ENCODE measurements around the gene CA6. TPM values are rescaled to one million over a fixed set of nuclear protein-coding genes. Genes with fewer than 3 reads are reported as not detected.
"Not testable (repeated sequence)": the region's sequence is repeated elsewhere in the genome, so short reads cannot be mapped to it uniquely, and the experiment has no call there.

CA6 gene
- total RNA-seq, 1 experiment from 2014 or later = not detected

- H3K9me3 ChIP-seq (ENCODE audit: low read length); H3K27ac ChIP-seq (ENCODE audit: low read length); H3K4me2 ChIP-seq (ENCODE audit: low read depth, low read length, poor library complexity, severe bottlenecking); H3K79me2 ChIP-seq (ENCODE audit: low read length); H3K36me3 ChIP-seq (ENCODE audit: insufficient read depth, low read length); H4K20me1 ChIP-seq (ENCODE audit: insufficient read depth, low read depth, low read length); DNase-seq; H3K9me2 ChIP-seq (replicated peaks; ENCODE audit: insufficient read depth, low read length); H2AFZ ChIP-seq (ENCODE audit: low read length); H3K9ac ChIP-seq (ENCODE audit: low read length); H3K4me3 ChIP-seq (ENCODE audit: low read length); H3K4me1 ChIP-seq (ENCODE audit: low read length); H3K27me3 ChIP-seq (ENCODE audit: low read length): not testable (repeated sequence)
Measured at GRCh38 chr1:9022026-9022738, 76.5 kb downstream of the CA6 start.

DNA sequence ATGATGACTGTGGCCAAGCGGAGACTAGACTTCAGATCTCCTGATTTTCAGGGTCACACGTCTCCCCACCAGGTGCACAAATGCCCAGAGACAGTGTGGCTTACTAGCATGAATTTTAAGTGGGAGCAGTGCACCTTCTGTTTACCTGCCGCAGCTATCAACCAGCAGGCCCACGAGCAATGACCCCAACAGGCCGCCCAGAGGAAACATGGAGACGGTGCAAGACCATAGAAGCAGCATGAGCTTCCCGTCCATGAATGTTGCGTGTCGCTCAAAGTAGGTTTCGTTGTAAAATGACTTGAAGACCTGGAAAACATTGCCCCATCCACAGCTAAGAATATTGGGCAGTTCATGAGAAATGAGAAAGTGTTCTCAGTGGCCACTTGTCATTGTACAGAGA is 77.1 kb downstream of the CA6 start:
- Histone ChIP-seq H3K9me3 (ENCODE audit: low read length) (no peaks in the 10 kb centered on the region), H3K36me3 (ENCODE audit: insufficient read depth, low read length) (no peaks in the 10 kb centered on the region), H3K27ac (ENCODE audit: low read length) (no peak overlapping the region), H4K20me1 (ENCODE audit: insufficient read depth, low read depth, low read length) (no peaks in the 10 kb centered on the region), H3K9ac (ENCODE audit: low read length) (no peak overlapping the region), H3K4me1 (ENCODE audit: low read length) (no peaks in the 10 kb centered on the region), H3K27me3 (ENCODE audit: low read length) (no peaks in the 10 kb centered on the region), H3K4me2 (ENCODE audit: low read depth, low read length, poor library complexity, severe bottlenecking) (no peak overlapping the region), H3K79me2 (ENCODE audit: low read length) (no peaks in the 10 kb centered on the region), H2AFZ (ENCODE audit: low read length) (no peak overlapping the region), H3K9me2 (replicated peaks; ENCODE audit: insufficient read depth, low read length) (no peaks in the 10 kb centered on the region), H3K4me3 (ENCODE audit: low read length) (no peak overlapping the region)
- no peak for DNase-seq

Small RNAs within 50 kb of the gene (small RNA-seq; reads per million reads assigned to genes)
- gene AL139415.2 (not detected), gene RN7SL451P (not detected)

Other genes with a start within 250 kb of the CA6 start
- 55.2 and 79.9 TPM in 2 replicates for gene RERE, start 128.2 kb upstream of the CA6 start, total RNA-seq (2014; rRNA removed; shearing (Covaris generic); ENCODE audit: low replicate concordance)
- gene ENO1, start 67.2 kb upstream of the CA6 start, total RNA-seq (2014; rRNA removed; shearing (Covaris generic); ENCODE audit: low replicate concordance) = 1,044 and 1,347 TPM in 2 replicates
- gene SLC2A7, start 80.6 kb downstream of the CA6 start, total RNA-seq (2014; rRNA removed; shearing (Covaris generic); ENCODE audit: low replicate concordance) = not detected in 2 replicates
- 0.07 and 0.22 TPM in 2 replicates for gene SLC2A5, start 123.8 kb downstream of the CA6 start, total RNA-seq (2014; rRNA removed; shearing (Covaris generic); ENCODE audit: low replicate concordance)
- not detected in 2 replicates for gene GPR157, start 183.2 kb downstream of the CA6 start, total RNA-seq (2014; rRNA removed; shearing (Covaris generic); ENCODE audit: low replicate concordance)